ENCODE measurements around the gene PTAFR. TPM values are rescaled to one million over a fixed set of nuclear protein-coding genes. Genes with fewer than 3 reads are reported as not detected.

The PTAFR gene
- total RNA-seq, 1 experiment from 2014 or later: 1.9 TPM

- Histone ChIP-seq H3K23ac (ENCODE audit: insufficient read length, low read depth, low read length) (no peak overlapping the region), H3K27ac (ENCODE audit: insufficient read length, low read depth, low read length) (no peak overlapping the region), H4K5ac (ENCODE audit: insufficient read length, low read depth, low read length) (no peak overlapping the region), H3K27me3 (ENCODE audit: insufficient read depth, low read length) (no peaks in the 10 kb centered on the region), H3K4ac (ENCODE audit: low read depth, low read length) (no peak overlapping the region), H2BK15ac (ENCODE audit: low read depth, low read length) (no peak overlapping the region), H3K23me2 (ENCODE audit: insufficient read length, low read depth, low read length, poor library complexity, severe bottlenecking) (no peaks in the 10 kb centered on the region), H4K91ac (ENCODE audit: insufficient read length, low read depth, low read length) (no peak overlapping the region), H2AFZ (ENCODE audit: low read length) (no peak overlapping the region), H3K79me1 (ENCODE audit: insufficient read depth, low read depth, low read length, poor library complexity, severe bottlenecking) (no peaks in the 10 kb centered on the region), H4K8ac (replicated peaks; ENCODE audit: insufficient read length, low read depth, low read length) (no peak overlapping the region), H3K56ac (ENCODE audit: insufficient read length, low read depth, low read length) (no peak overlapping the region), H3K18ac (ENCODE audit: insufficient read length, low read depth, low read length) (no peak overlapping the region), H3K9me3 (ENCODE audit: control insufficient read depth, low read depth, low read length) (no peaks in the 10 kb centered on the region), H2AK5ac (ENCODE audit: insufficient read length, low read length) (no peak overlapping the region), H2BK120ac (ENCODE audit: low read depth, low read length, poor library complexity, severe bottlenecking) (no peak overlapping the region), H2BK20ac (ENCODE audit: low read depth, low read length, poor library complexity, severe bottlenecking) (no peak overlapping the region), H3T11ph (ENCODE audit: low read length) (no peak overlapping the region), H3K9ac (ENCODE audit: extremely low read depth, insufficient read length, low read length) (no peak overlapping the region), H2BK5ac (ENCODE audit: insufficient read length, low read length) (no peak overlapping the region), H3K4me2 (ENCODE audit: insufficient read depth, insufficient read length, low read length) (no peak overlapping the region), H2BK12ac (ENCODE audit: insufficient read length, low read depth, low read length) (no peak overlapping the region), H3K4me1 (ENCODE audit: insufficient read depth, low read length) (no peaks in the 10 kb centered on the region), H3K79me2 (ENCODE audit: insufficient read depth, low read length) (no peaks in the 10 kb centered on the region), H3K14ac (ENCODE audit: insufficient read depth, low read length) (no peak overlapping the region), H4K20me1 (ENCODE audit: control insufficient read depth, insufficient read depth, insufficient read length) (no peaks in the 10 kb centered on the region)
- no peak overlapping the region for H3K4me3 Mint-ChIP-seq
- no CpG with 5 or more reads among the region's 2 CpGs for WGBS (ENCODE audit: extremely low coverage, insufficient read length, low lambda C conversion rate)
- no peak for DNase-seq
- no peaks in the 10 kb centered on the region; a peak in 2 of 7 replicates for H3K36me3 Mint-ChIP-seq (ENCODE audit: insufficient read depth in 1 of 3, low read depth in 3 of 3)
- H3K27ac Mint-ChIP-seq: no peak overlapping the region
- H3K9me3 Mint-ChIP-seq: peaks cover 0 to 5% of the 10 kb centered on the region in 2 experiments; a peak in 3 of 5 replicates
- TF ChIP-seq, protein P1, sequence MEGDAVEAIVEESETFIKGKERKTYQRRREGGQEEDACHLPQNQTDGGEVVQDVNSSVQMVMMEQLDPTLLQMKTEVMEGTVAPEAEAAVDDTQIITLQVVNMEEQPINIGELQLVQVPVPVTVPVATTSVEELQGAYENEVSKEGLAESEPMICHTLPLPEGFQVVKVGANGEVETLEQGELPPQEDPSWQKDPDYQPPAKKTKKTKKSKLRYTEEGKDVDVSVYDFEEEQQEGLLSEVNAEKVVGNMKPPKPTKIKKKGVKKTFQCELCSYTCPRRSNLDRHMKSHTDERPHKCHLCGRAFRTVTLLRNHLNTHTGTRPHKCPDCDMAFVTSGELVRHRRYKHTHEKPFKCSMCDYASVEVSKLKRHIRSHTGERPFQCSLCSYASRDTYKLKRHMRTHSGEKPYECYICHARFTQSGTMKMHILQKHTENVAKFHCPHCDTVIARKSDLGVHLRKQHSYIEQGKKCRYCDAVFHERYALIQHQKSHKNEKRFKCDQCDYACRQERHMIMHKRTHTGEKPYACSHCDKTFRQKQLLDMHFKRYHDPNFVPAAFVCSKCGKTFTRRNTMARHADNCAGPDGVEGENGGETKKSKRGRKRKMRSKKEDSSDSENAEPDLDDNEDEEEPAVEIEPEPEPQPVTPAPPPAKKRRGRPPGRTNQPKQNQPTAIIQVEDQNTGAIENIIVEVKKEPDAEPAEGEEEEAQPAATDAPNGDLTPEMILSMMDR (conservative IDR thresholded peaks at IDR 0.05): no peak
- H3K27me3 Mint-ChIP-seq (ENCODE audit: low read depth): peaks cover 3% of the 10 kb centered on the region; the same call in 1 of the 2 replicates
- H3K4me1 Mint-ChIP-seq: peaks cover 4 to 7% of the 10 kb centered on the region in 2 experiments
Measured at GRCh38 chr1:28134651-28135207, 41.8 kb downstream of the PTAFR start.
